Measurements from ENCODE around the gene NPHP1. TPM values are rescaled to one million over a fixed set of nuclear protein-coding genes. Genes with fewer than 3 reads are reported as not detected.
A peak's percentile ranks its signal among the peaks of the same experiment; 100 is the strongest.
"Not testable (repeated sequence)": the region's sequence is repeated elsewhere in the genome, so short reads cannot be mapped to it uniquely, and the experiment has no call there.

Gene NPHP1
- polyA plus RNA-seq, 6 donors from 2014 or later, result 0.59 to 2.1 (median 1.2) TPM; not detected in 1

DNA sequence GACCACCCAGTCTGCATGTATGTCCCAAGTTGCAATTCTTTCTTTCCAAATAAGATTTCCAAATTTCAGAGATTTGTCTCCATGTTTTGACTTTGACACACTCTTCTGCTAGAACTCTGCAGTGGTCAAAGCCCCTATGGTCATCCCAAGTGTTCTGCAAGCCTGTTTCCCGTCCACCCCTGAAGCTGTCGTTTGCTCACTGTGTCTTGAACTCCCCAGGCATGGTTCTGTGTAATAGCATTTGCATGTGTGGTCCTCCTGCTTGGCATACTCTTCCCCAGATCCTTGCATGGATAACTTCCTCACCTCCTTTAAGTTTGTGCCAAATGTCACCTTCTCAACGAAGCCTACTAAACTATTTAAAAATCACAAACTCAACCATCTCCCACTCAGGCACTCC is 11.4 kb upstream of the NPHP1 start:
- Mint-ChIP-seq H3K36me3 (no peaks in the 10 kb centered on the region), H3K4me3 (peak overlapping the region in 1 of 8 donors; percentile 25), H3K27me3 (peaks cover 50 to 66% (median 61%) of the 10 kb centered on the region in 3 donors), H3K27ac (peak overlapping the region in 1 of 6 donors; percentile 6), H3K9me3 (peaks cover 0 to 25% (median 12%) of the 10 kb centered on the region in 7 donors), H3K4me1 (peaks cover 5 to 11% (median 9%) of the 10 kb centered on the region in 3 donors)
- no peak for ATAC-seq (ENCODE audit: low read depth in 2 of 2)
- no peak for DNase-seq

DNA sequence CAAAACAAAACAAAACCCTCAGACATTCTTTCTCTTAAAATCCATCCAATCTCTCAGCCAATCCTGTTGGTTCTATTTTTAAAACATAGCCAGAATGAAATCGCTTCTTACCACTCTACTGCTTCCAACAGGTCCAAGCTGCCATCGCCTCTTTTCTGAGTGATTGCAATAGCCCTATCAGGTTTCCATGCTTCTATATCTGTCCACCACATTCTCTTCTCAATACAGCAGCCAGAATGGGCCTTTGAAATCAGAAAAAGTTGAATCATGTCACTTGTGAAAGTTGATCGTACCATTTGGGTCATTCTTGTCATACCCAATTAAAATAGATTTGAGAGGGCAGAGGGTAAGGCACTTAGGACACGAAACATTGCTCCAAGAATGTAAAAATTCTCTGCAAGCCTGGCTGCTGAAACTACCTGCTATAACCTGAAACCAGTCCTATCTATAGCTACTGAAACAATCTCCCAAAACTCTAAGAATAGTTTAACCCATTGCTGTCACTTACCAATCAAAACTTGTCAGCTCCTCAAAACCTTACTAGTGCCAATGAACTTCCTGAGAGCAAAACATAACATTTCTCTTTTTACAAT is 10.8 kb upstream of the NPHP1 start:
- no peaks in the 10 kb centered on the region for H3K36me3 Mint-ChIP-seq
- H3K4me3 Mint-ChIP-seq, result peak overlapping the region in 1 of 8 donors; percentile 25
- H3K9me3 Mint-ChIP-seq, result peaks cover 0 to 25% (median 12%) of the 10 kb centered on the region in 7 donors
- H3K27me3 Mint-ChIP-seq, result peaks cover 48 to 66% (median 61%) of the 10 kb centered on the region in 3 donors
- ATAC-seq (ENCODE audit: low read depth in 2 of 2), result no peak
- DNase-seq, result no peak
- H3K4me1 Mint-ChIP-seq, result peaks cover 5 to 11% (median 9%) of the 10 kb centered on the region in 3 donors
- H3K27ac Mint-ChIP-seq, result no peak overlapping the region

DNA sequence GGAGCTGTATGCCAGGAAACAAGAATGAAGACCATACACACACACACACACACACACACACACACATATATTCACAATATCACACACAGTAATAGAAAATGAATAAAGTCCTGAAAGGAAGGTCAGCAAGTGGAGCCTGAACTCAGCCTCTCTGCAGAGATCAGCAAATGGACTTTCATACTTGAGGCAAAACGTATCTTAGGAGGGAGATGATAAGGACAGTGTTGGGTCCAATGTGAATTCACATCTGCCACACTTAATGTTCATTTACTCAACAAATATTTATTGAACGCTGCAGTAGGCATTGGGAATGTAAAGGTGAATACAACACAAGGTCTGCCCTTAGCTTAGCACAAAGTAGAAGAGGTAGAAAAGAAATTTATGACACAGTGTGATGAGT is 10.3 kb upstream of the NPHP1 start:
- ATAC-seq (ENCODE audit: low read depth in 2 of 2), result no peak
- Mint-ChIP-seq H3K36me3 (peaks cover 0 to under 1% of the 10 kb centered on the region in 2 donors), H3K4me1 (peaks cover 5 to 13% (median 9%) of the 10 kb centered on the region in 3 donors), H3K4me3 (peak overlapping the region in 1 of 8 donors; percentile 25), H3K27me3 (peaks cover 45 to 62% (median 59%) of the 10 kb centered on the region in 3 donors), H3K27ac (no peak overlapping the region), H3K9me3 (peaks cover 0 to 25% (median 12%) of the 10 kb centered on the region in 7 donors)
- DNase-seq, result no peak

DNA sequence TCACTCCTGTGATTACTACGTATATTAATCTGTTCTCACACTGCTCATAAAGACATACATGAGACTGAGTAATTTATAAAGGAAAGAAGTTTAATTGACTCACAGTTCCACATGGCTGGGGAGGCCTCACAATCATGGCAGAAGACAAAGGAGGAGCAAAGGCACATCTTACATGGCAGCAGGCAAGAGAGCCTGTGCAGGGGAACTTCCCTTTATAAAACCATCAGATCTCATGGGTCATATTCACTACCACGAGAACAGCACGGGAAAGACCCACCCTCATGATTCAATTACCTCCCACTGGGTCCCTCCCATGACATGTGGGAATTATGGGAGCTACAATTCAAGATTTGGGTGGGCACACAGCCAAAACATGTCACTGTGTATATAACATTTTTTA is 8.7 kb upstream of the NPHP1 start:
- Mint-ChIP-seq H3K27me3 (peaks cover 37 to 46% (median 44%) of the 10 kb centered on the region in 3 donors), H3K9me3 (peaks cover 0 to 25% (median 12%) of the 10 kb centered on the region in 7 donors), H3K36me3 (peaks cover 0 to 15% of the 10 kb centered on the region in 2 donors), H3K4me3 (peak overlapping the region in 6 of 8 donors; percentile 12 to 70 (median 34)), H3K4me1 (peaks cover 9 to 21% (median 16%) of the 10 kb centered on the region in 3 donors)
- ATAC-seq (ENCODE audit: low read depth in 2 of 2); DNase-seq; H3K27ac Mint-ChIP-seq: not testable (repeated sequence)

DNA sequence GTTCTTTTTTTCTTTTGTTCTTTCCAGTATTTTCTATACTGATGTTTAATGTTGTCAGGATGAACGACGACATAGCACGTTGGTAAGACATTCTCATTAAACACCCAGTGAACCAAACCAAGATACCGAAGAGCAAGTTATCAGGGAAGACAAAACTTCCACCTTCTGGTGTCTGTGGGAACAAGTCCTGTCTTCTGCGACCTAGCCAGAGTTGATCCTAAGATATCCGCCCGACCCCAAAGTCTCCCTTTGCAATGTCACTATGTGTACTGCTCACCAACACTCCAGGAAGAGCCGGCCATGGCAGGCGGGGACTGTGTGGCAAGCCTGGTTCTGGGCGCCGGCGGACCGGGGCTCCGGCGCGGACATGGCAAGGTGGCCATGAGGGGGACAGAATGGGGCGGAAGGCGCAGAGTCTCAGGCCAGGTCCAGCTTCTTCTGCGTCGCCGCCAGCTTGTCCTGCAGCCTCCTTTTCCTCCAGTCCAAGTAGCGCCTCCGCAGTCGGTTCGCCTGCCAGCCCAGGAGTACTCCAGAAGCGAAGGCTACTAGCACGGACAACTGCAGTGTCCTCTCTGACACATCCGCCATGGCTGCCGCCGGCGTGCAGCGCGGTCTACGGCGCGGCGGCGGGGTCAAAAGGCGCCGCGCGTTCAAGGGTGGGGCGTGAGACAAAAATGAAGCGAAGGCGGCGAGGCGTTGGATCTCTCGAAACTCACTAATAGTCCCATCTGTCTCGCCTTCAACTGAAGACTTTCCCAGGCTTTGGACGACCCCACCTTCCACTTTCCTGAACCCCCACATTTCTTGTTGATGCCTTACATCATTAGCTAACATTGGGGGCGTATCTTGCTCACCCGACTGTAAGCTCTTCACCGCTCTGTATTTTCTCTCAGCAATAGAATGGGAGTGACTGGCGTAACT is 7.4 kb upstream of the NPHP1 start, which contains the start of gene MTLN:
Gene MTLN, minus strand, starts transcription at position 610 of the 921 bp plus-strand sequence. Its CDS starts 22 bp downstream, at position 588.
- ATAC-seq (ENCODE audit: low read depth in 2 of 2), result peak; percentile 91 to 92
- Mint-ChIP-seq H3K9me3 (peaks cover 0 to 25% (median 12%) of the 10 kb centered on the region in 7 donors), H3K4me1 (peaks cover 14 to 21% (median 21%) of the 10 kb centered on the region in 3 donors), H3K27me3 (peaks cover 27 to 36% (median 33%) of the 10 kb centered on the region in 3 donors), H3K4me3 (peak within 1 kb of the TSS; percentile 89 to 97 (median 94)), H3K27ac (peak within 1 kb of the TSS; percentile 80 to 96 (median 90)), H3K36me3 (peaks cover 0 to 15% of the 10 kb centered on the region in 2 donors)
- peak; percentile 75 for DNase-seq

DNA sequence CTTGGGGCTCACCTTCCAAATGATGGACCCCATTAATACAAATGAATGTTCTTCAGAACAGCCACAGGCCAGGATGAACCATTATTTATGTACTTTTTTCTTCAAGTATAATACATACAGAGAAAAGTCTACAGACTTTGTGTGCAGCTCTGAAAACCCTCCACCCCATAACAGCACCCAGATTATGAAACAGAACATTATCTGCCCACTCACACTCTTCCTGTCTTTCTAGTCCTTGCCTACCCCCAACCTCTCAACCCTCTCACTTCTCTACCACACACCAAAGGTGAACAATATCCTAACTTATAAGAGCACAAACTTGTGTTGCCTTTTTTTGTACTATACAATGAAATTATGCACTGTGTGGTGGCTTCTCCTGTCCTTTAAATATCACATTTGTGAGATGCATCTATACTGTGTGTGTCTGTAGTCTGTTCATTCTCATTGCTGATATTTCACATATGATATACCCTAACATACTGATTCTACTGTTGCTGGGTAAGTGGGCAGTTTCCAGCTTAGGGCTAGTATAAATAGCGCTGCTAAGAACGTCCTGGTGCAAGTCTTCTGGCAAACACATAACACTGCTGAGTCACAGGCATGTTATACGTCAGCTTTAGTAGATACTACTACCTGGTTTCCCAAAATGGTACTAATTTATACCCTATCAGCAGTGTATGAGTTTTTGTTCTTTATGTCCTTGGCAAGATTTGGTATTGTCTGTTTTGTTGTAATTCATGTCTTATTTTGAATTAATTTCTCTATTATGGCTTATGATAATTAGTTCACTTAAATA is 1.0 kb upstream of the NPHP1 start:
- peak overlapping the region; percentile 42 to 96 (median 84) for H3K4me3 Mint-ChIP-seq
- ATAC-seq (ENCODE audit: low read depth in 2 of 2), result no peak
- H3K36me3 Mint-ChIP-seq, result peaks cover 0 to 15% of the 10 kb centered on the region in 2 donors
- H3K9me3 Mint-ChIP-seq, result no peaks in the 10 kb centered on the region
- H3K27me3 Mint-ChIP-seq, result no peaks in the 10 kb centered on the region
- peak overlapping the region; percentile 15 to 96 (median 62) for H3K27ac Mint-ChIP-seq
- H3K4me1 Mint-ChIP-seq, result peaks cover 13 to 30% (median 30%) of the 10 kb centered on the region in 3 donors
- DNase-seq, result no peak

DNA sequence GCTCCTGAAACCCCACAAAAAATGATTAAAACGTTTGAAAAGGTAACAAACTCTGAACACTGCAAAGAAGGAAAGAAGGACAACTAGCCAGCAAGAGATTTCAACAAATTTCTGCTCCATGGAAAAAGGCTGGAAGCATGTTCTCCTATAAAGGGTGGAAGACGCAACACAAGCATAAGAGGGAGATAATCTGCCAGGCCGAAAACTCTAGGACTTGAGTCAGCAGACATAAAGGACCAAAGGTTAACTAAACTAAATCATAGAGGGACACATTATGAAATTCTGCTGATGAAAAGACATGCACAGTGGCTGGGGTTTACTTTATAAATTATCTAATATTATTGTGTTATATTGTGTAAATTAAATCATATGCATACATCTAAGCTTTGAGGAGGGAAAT is 6.8 kb downstream of the NPHP1 start:
- no peak for ATAC-seq (ENCODE audit: low read depth in 2 of 2)
- Mint-ChIP-seq H3K27me3 (peaks cover 0 to 9% (median 0%) of the 10 kb centered on the region in 3 donors), H3K36me3 (no peaks in the 10 kb centered on the region), H3K9me3 (peaks cover 0 to 2% (median 0%) of the 10 kb centered on the region in 7 donors), H3K27ac (no peak overlapping the region), H3K4me1 (no peaks in the 10 kb centered on the region), H3K4me3 (no peak overlapping the region)
- DNase-seq, result no peak

DNA sequence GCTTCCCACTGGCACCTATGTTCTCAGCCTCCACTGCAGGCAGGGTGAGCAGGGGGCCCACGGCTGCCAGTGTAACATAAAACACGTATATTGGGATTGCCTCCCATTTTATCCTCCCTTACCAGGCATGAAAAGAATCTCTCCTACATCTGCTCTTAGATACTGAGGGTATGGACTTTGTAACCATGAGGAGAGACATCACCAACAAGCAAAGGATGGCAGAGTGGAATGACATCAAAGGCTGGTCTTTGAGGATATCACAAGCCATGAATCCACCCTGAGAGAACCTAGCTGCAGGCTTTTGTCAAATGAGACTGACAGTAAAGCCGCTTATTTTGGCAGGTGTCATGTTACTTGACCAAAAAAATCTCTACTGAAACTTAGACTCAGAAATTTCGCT is 7.4 kb downstream of the NPHP1 start:
- Mint-ChIP-seq H3K4me3 (no peak overlapping the region), H3K27ac (no peak overlapping the region), H3K9me3 (peaks cover 0 to 2% (median 0%) of the 10 kb centered on the region in 7 donors), H3K27me3 (peaks cover 0 to 10% (median 0%) of the 10 kb centered on the region in 3 donors), H3K4me1 (no peaks in the 10 kb centered on the region), H3K36me3 (no peaks in the 10 kb centered on the region)
- no peak for DNase-seq
- ATAC-seq (ENCODE audit: low read depth in 2 of 2), result no peak

DNA sequence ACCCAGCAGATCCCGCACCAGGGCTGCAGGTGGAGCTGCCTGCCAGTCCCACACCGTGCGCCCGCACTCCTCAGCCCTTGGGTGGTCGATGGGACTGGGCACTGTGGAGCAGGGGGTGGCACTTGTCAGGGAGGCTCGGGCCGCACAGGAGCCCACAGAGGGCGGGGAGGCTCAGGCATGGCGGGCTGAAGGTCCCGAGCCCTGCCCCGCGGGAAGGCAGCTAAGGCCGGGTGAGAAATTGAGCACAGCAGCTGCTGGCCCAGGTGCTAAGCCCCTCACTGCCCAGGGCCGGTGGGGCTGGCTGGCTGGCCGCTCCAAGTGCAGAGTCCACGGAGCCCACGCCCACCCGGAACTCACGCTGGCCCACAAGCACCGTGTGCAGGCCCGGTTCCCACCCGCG is 14.6 kb downstream of the NPHP1 start:
- ATAC-seq (ENCODE audit: low read depth in 2 of 2); H3K4me3 Mint-ChIP-seq; DNase-seq; H3K4me1 Mint-ChIP-seq; H3K27ac Mint-ChIP-seq: not testable (repeated sequence)
- Mint-ChIP-seq H3K9me3 (peaks cover 0 to 22% (median 4%) of the 10 kb centered on the region in 7 donors), H3K27me3 (peaks cover 0 to 22% (median 0%) of the 10 kb centered on the region in 3 donors), H3K36me3 (peaks cover 0 to 20% of the 10 kb centered on the region in 2 donors)

DNA sequence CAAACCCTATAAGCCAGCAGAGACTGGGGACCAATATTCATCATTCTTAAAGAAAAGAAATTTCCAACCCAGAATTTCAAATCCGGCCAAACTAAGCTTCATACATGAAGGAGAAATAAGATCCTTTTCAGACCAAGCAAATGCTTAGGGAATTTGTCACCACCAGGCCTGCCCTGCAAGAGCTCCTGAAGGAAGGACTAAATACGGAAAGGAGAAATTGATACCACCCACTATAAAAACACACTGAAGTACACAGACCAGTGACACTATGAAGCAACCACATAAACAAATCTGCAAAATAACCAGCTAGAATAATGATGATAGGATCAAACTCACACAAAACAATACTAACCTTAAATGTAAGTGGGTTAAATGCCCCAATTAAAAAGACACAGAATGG is 22.4 kb downstream of the NPHP1 start:
- H3K27ac Mint-ChIP-seq, result no peak overlapping the region
- H3K36me3 Mint-ChIP-seq, result peaks cover 23 to 25% of the 10 kb centered on the region in 2 donors
- ATAC-seq (ENCODE audit: low read depth in 2 of 2) (no peak), DNase-seq (no peak)
- H3K4me3 Mint-ChIP-seq, result no peak overlapping the region
- H3K4me1 Mint-ChIP-seq, result no peaks in the 10 kb centered on the region
- peaks cover 20 to 45% (median 21%) of the 10 kb centered on the region in 3 donors for H3K27me3 Mint-ChIP-seq
- H3K9me3 Mint-ChIP-seq, result peaks cover 17 to 47% (median 21%) of the 10 kb centered on the region in 7 donors

DNA sequence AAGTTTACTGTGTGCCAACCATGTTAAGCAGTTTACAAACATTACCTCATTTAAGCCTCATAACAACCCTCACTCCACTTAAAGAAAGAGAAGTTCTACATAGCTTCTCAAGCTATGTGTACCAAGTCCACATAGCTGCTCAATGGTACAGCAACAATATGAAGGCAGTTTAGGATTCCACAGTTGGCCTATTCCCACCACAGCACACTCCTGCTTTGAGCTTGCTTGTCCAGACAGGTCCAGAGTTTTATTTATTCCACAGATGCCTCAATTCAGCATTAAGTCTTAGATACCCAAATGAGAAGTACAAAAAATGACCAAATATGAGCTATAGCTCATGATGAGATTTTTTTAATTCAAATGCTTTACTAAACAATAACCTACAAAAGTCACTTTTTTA is 24.8 kb downstream of the NPHP1 start:
- peaks cover 21 to 47% (median 28%) of the 10 kb centered on the region in 3 donors for H3K27me3 Mint-ChIP-seq
- no peak for ATAC-seq (ENCODE audit: low read depth in 2 of 2)
- H3K27ac Mint-ChIP-seq, result no peak overlapping the region
- H3K4me3 Mint-ChIP-seq, result no peak overlapping the region
- DNase-seq, result no peak
- H3K9me3 Mint-ChIP-seq, result peaks cover 17 to 37% (median 21%) of the 10 kb centered on the region in 7 donors
- peaks cover 19 to 25% of the 10 kb centered on the region in 2 donors for H3K36me3 Mint-ChIP-seq
- no peaks in the 10 kb centered on the region for H3K4me1 Mint-ChIP-seq

DNA sequence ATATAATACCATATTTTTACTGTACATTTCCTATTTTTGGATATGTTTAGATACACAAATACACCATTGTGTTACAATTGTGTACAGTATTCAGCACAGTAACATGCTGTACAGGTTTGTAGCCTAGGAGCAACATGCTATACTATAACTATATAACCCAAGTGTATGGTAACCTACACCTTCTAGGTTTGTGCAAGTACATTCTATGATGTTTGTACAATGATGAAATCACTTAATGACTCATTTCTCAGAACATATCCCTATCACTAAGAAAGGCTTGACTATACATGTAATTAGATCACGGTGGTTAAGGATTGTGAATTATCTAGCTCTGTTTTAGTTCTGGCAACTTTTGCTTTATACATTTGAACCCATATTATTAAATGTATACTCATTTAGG is 31.3 kb downstream of the NPHP1 start:
- no peak overlapping the region for H3K4me3 Mint-ChIP-seq
- ATAC-seq (ENCODE audit: low read depth in 2 of 2) (no peak), DNase-seq (no peak)
- peaks cover 0 to 10% (median 2%) of the 10 kb centered on the region in 7 donors for H3K9me3 Mint-ChIP-seq
- no peak overlapping the region for H3K27ac Mint-ChIP-seq
- peaks cover 0 to 11% (median 8%) of the 10 kb centered on the region in 3 donors for H3K27me3 Mint-ChIP-seq
- H3K4me1 Mint-ChIP-seq, result peaks cover 5 to 8% (median 6%) of the 10 kb centered on the region in 3 donors
- peaks cover 0 to 8% of the 10 kb centered on the region in 2 donors for H3K36me3 Mint-ChIP-seq

Data from naive B cell (primary cell).